HL-60/S4 treated with retinoic acid at 250 ng/mL for 4 days and 3 days (cell line): ENCODE data around the gene DAB2.
"Not testable (repeated sequence)": the region's sequence is repeated elsewhere in the genome, so short reads cannot be mapped to it uniquely, and the experiment has no call there.

ENCODE experiments used
- in situ Hi-C: fragments of 300-500 bp; cut with MboI; formaldehyde crosslinking; loops from 2 replicates; pipeline ENCODE4 v1.7.0; 2022; ENCODE audit warnings: low sequenced_read_pairs

The DAB2 gene

DNA sequence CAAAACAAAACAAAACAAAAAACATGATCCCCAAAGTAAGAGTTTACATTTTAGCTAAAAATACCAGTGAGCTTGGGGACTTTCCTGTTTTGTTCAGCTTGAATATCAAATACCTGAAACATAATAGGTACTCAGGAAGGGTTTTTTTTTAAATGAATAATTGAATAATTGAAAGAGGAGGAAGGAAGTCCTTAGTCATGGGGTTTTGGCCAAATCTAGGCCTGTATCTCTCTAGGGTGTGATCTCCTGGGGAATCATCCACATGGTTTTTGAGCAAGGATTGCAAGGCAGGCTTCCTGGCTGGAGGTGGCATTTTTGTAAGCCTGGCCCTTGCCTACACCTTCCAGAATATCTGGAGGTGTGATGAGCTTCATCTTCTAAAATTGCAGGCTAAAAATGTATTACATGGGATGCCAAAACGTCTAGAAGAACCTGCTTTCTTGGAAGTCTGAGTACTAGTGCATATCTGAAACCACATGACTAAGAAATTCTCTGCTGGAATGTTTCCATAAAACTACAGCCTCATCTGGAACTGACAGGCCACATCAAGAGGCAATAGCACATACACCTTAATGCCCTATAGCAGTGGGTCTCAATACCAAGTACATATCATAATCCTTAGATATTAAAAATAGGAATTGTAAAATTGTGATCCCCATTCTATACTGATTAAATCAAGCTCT is 70.9 kb downstream of the DAB2 start:
- in situ Hi-C loops, result no loop called here

DNA sequence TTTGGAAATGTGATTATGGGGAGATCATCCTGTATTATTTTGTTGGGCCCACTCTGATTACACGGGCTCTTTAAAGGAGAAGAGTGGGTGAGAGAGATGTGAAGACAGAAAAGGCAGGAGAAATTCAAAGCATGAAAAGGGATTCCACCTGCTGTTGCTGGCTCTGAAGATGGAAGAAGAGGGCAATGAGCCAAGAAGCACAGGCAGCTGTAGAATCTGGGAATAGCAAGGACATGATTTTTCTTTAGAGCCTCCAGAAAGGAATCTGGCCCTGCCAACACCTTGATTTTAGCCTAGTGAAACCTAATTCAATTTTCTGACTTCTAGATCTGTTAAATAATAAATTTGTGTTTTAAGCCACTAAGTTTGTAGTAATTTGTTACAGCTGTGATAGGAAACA is 71.8 kb downstream of the DAB2 start:
- in situ Hi-C loops, result no loop called here

DNA sequence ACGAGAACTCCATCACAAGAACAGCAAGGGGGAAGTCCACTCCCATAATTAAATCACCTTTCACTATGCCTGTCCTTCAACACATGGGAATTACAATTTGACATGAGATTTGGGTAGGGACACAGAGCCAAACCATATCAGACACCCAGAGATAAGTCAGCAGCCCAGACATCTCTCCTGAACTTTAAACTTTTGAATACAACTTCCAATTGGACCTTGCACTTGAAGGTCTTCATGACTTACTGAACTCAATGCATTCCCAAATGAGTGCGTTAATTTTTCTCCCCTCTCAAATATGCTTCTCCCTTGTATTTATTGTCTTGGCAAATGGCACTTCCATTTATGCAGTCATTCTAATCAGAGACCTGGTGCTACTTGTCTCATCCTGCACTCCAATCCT is 72.6 kb downstream of the DAB2 start:
- in situ Hi-C loops, result no loop called here

DNA sequence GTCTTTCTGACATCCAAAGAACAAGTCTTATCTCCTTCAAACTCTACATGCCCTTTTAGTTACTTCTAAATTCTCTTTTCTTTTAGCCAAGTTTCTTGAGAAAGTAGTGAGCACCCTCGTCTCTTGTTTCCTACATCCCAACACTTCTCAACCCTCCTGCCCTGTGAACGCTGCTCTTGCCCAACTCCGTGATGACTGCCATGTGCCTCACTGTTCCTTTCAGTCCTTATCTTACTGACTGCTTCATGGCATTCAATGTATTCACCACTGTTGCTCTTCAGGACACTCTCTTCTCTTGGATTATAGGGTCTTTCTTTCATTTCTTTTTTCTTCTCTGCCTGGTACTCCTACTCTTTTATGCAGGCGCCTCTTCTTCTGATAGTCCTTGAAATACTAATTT is 75.3 kb downstream of the DAB2 start:
- in situ Hi-C loops, result no loop called here

DNA sequence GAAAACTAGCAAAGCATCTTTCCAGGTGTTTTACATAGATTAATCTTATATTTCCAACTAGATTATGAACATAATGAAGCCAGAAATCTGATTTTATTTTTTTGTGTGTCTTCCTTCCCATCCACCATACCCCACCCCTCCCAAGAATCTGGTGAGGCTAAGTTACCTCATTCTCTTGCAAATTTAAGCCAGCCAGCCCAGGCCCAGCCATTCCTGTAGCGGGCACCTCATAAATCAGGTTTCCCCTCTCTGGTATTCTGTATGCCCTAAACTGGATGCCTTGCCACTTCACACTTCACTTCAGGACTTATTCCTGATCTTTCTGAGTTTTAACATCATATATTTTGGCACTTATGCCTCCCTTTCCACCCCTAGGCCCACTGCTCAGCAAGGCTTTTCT is 82.3 kb downstream of the DAB2 start:
- in situ Hi-C loops, result no loop called here

DNA sequence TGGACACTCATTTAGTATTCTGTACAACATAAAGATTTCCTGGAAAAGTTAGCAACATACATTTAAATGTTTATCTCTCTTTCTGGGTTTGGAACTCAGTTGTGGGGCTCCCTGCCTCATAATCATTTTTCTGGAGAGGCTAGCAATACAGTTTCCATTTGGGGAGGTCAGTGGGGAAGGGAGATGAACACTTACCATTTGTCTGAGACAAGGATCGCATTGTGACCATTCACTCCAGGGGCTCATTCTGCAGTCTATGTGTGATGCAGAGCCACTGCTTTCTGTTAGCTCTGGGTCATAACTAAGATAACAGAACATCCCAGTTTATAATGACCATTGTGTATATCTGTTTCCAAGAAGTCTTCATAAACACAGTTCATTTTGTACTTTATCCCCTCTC is 82.9 kb downstream of the DAB2 start:
- in situ Hi-C loops, result no loop called here

DNA sequence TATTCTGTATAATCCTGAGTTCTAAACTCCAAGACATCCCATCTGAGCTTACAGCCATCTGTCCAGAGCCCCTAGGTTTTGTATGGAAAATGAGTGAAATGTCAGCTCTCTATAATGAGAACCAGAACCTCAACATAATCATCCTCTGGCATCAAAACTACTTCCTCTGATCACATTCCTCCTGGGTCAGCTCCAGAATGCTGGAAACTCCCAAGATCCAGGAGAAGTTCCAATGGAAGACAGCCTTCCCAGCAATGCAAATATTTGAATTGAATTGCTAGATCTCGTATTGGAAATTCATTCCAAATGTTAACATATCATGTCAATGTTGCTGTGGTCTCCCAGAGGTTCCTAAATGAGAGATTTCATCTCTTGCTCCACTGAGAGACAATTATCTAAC is 84.3 kb downstream of the DAB2 start:
- in situ Hi-C loops, result no loop called here

DNA sequence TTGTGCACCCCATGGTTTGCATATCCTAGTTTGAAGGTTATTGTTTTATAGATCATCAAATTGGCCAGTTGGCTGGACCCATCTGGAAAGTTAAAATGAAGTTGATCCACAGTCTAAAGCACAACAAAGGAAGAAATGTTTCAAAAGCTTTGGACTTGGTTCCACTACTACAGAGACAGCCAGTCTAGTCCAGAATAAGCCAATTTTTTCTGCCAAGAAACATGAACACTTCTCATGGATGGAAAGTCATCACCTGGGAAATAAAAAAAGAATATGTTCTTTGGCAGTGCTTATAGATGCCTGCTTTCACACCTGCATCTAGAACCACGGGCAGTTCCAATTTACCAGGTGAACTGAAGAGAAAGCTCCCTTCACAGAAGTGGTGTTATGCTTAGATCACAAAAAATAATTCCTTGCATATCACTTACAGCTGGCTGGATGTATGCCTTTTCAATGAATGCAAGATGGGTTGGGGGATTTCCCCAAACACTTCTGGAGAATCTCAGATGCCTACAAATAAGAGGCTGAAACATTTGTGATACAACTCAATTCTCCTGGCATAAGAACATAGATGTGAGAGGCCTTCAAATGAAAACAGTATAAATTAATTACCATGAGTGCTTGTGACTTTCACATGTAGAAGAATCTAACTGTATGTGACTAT is 87.4 kb downstream of the DAB2 start:
- in situ Hi-C loops, result no loop called here

DNA sequence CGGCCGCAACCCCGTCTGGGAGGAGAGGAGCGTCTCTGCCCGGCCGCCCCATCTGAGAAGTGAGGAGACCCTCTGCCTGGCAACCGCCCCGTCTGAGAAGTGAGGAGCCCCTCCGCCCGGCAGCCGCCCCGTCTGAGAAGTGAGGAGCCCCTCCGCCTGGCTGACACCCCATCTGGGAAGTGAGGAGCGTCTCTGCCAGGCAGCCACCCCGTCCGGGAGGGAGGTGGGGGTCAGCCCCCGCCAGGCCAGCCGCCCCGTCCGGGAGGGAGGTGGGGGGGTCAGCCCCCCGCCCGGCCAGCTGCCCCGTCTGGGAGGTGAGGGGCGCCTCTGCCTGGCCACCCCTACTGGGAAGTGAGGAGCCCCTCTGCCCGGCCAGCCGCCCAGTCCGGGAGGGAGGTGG is 90.5 kb downstream of the DAB2 start:
- in situ Hi-C loops, result not testable (repeated sequence)

DNA sequence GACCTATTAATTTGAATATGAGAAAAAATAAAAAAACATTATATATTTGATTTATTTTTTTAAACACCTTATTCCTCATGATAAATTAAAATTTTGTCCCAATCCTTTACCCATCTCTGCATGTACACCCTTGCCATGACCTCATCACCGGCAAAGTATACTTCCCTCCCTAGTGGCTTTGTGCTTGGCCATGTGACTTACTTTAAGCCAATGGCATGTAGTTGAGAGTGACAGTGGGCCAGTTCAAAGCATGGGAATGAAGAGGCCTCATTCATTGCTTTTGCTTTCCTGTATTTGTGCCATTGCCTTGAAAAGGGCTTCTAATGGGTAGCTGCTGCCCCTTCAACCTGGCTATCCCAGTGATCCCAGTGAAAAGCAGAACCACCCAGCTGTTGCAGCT is 91.7 kb downstream of the DAB2 start:
- in situ Hi-C loops, result no loop called here

DNA sequence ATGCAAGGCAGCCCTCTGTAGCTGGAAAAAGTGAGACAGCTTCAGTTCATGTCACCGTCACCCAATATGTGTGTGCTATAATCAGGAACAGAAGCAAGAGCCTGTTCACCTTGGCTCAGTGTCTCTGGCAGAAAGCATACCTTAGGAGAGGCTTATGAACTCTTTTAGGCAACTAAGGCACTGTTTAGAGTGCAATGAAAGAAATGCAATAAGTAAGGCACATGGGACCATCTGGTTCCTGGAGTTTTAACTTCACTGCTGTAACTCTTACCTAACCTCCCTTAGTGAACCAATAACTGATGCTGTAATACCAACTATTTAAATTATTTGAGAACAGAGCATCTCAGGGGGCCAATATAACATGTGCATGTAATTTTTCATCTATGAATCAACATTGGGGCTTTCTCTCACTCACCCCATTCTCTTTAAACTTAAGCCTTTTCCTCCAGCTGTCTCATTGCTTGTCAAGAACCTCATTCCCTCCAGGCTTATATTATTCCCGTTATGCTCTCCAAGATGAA is 92.9 kb downstream of the DAB2 start:
- in situ Hi-C loops, result no loop called here

DNA sequence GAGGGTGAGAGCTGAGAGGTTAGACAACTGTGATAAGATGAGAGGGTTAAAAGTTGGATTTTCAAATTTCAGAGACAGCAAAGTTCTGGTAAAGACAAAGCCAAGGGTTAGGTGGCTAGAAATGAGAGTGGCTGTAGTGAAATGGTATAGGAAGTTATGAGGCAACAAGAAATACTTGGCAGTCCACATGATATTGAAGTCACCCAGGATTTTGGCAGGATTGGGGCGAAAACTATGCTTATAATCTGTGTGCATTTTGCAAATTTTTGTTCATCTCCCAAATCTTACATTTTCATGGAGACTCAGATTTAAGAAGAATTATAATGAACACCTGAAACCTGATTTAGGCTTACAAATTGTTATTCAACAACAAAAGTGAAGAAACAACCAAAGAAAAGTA is 96.0 kb downstream of the DAB2 start:
- in situ Hi-C loops, result no loop called here

DNA sequence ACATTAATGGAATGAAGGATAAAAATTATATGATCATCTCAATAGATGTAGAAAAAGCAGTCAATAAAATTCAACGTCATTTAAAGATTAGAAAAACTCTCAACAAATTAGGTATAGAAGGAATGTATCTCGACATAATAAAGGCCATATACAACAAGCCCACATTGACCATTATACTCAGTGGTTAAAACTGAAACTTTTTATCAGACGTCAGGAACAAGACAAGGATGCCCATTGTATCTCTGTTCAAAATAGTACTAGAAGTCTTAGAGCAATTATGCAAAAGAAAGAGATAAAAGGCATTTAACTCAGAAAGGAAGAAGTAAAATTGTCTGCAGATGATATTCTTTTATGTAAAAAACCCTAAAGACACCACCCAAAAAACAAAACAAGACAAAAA is 101.2 kb downstream of the DAB2 start:
- in situ Hi-C loops, result no loop called here
